GM12864 (cell line): Measurements from ENCODE around the gene DCLK3.

Source experiments
- DNase-seq: peaks from one replicate; pipeline ENCODE4 v3.0.0-alpha.2; 2011; ENCODE audit warnings: low read depth
- H3K4me3 ChIP-seq: 2 replicates; pipeline ENCODE4 v1.5.1; 2011; ENCODE audit warnings: mild to moderate bottlenecking, low read depth, low read length, control low read depth
- CTCF ChIP-seq: IDR thresholded peaks from 2 replicates; pipeline ENCODE4 v1.5.1; 2011; ENCODE audit warnings: low read depth, mild to moderate bottlenecking, moderate library complexity, low read length, control low read depth, inconsistent platforms; ENCODE audit errors: missing control alignments

The DCLK3 gene

GRCh38 chr3:36663666-36664291, 100.6 kb downstream of the DCLK3 start:
- no peak for DNase-seq
- no peak for TF ChIP-seq CTCF
- no peak overlapping the region for H3K4me3 ChIP-seq

GRCh38 chr3:36662626-36663025, 101.7 kb downstream of the DCLK3 start:
- no peak overlapping the region for H3K4me3 ChIP-seq
- TF ChIP-seq CTCF: no peak
- no peak for DNase-seq
